Activated CD8-positive, alpha-beta T cell treated with anti-CD3 and anti-CD28 coated beads for 36 hours (primary cell): Measurements from ENCODE around the gene TRPM3. TPM values are rescaled to one million over a fixed set of nuclear protein-coding genes. Genes with fewer than 3 reads are reported as not detected.

Experiments used
- ATAC-seq: fragments of 200-7000 bp; cut with Tn5 transposase; one replicate; pipeline ENCODE4 v1.10.0; 2021; ENCODE audit warnings: mild to moderate bottlenecking, moderate library complexity
- CTCF ChIA-PET: fragments of 350-600 bp; sonication (Branson Sonifier 250); formaldehyde crosslinking; loops from one replicate; lab custom pipeline; 2021; ENCODE audit warnings: antibody characterized with exemption; lab: Charles Lee
- POLR2A ChIA-PET: fragments of 350-600 bp; sonication (Branson Sonifier 250); formaldehyde crosslinking; loops from one replicate; lab custom pipeline; 2021; ENCODE audit warnings: antibody characterized with exemption; lab: Charles Lee
- DNase-seq: peaks from one replicate; pipeline ENCODE4 v3.0.0-alpha.2; 2020
- H3K27ac Mint-ChIP-seq: one replicate; pipeline ENCODE4 v1.8.0; 2021; ENCODE audit warnings: mild to moderate bottlenecking, mixed read lengths
- H3K27me3 Mint-ChIP-seq: one replicate; pipeline ENCODE4 v1.8.0; 2021; ENCODE audit warnings: mixed read lengths
- H3K36me3 Mint-ChIP-seq: one replicate; pipeline ENCODE4 v1.8.0; 2021; ENCODE audit warnings: low read depth, mixed read lengths
- H3K4me1 Mint-ChIP-seq: one replicate; pipeline ENCODE4 v1.8.0; 2021; ENCODE audit warnings: low read depth, mixed read lengths
- H3K4me3 Mint-ChIP-seq: one replicate; pipeline ENCODE4 v1.8.0; 2021; ENCODE audit warnings: mild to moderate bottlenecking, moderate library complexity, mixed read lengths
- H3K9me3 Mint-ChIP-seq: one replicate; pipeline ENCODE4 v1.8.0; 2021; ENCODE audit warnings: mixed read lengths
- CTCF ChIP-seq: fragments of 200-600 bp; IDR thresholded peaks from one replicate; pipeline ENCODE4 v1.8.0; 2022; ENCODE audit warnings: antibody characterized with exemption, mild to moderate bottlenecking
- intact Hi-C: fragments of 100-400 bp; cut with micrococcal nuclease; formaldehyde crosslinking; loops from one replicate; pipeline ENCODE4 v1.10.0; 2022
- total RNA-seq, 2 experiments: library from RNA; stranded (reverse); gene quantifications; one replicate each; pipeline ENCODE4 v1.2.3, GENCODE V29; 2021

Gene TRPM3
- total RNA-seq, 2 experiments from 2014 or later, result not detected

DNA sequence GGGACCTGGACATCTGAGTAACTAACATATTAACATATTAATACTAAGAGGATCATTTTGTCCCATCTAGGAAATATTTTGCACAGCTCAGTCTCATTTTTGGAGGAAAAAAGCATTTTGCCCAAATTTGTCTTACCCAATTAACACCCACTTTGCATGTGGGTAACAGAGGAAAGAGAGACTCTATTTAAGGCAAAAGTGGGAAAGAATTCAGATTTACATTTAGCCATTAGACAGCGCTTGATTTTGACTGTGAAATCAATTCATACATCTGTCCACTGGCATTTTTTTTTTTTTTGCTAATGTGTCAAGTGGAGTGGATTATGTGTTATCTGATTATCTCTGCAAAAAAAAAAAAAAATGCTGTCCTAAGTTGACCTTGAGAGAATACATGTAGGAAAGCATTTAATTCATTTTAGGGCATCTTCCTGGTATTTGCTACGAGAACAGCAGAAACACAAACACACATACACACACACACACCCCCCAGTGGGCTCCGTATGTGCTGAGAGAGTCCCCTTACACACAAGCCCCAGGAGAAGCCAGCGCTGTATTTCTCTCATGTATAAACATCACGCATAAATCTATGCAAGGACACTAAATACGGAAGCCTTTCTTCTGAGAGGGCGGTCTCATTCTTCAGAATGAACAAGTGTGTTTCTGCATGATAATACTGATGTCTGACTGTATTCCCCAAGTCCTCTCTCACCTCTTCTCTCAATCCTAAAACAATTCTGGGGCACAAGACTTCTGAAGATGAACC, 505.0 kb downstream of the TRPM3 start:
- Mint-ChIP-seq H3K27ac (no peak overlapping the region), H3K4me3 (no peak overlapping the region), H3K4me1 (no peaks in the 10 kb centered on the region), H3K9me3 (no peaks in the 10 kb centered on the region), H3K27me3 (peaks cover 1% of the 10 kb centered on the region), H3K36me3 (no peaks in the 10 kb centered on the region)
- intact Hi-C loops, result loop anchor here (5.0 kb wide), 1 partner anchor 51 kb away; no protein-coding TSS in a partner anchor
- TF ChIP-seq CTCF, result no peak
- ATAC-seq, result no peak
- CTCF ChIA-PET, result interaction anchor here (1.3 to 5.0 kb wide), 3 partner anchors 12 to 24 kb away, joined by 6 to 25 read pairs (median 12); no protein-coding TSS in a partner anchor
- POLR2A ChIA-PET, result no interaction called here
- no peak for DNase-seq

DNA sequence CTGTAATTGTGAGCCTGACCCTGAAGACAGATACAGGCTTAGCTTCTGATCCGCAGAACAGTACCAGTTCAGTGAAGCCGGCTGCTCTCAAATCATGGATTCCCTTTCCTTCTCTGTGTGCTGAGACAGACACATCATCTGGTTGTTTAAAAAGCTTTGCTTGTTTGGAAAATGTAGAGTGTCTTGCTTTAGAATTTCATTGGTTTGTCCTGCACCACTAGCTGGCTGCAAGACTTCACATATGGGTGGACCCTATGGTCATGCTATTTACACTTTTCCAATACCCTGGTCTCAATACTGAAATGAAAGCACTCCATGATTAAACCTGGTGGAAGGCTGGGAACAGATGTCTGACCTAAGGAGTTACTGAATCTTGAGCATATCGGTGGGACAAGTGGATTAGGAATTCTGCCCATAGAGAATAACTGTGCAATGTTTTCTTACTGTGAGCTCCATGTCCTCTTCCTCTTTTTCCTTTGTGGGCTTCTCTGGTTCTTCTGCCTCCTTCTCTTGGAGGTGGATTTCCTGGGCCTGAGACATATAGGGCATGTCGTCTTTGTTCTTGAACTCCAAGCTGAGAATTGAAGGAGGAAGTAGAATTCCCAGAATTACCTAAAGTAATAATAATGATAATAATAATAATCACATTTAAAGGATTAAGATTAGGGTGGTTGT, 505.8 kb downstream of the TRPM3 start:
- Mint-ChIP-seq H3K27ac (no peak overlapping the region), H3K27me3 (peaks cover 1% of the 10 kb centered on the region), H3K4me1 (no peaks in the 10 kb centered on the region), H3K4me3 (no peak overlapping the region), H3K36me3 (no peaks in the 10 kb centered on the region), H3K9me3 (no peaks in the 10 kb centered on the region)
- intact Hi-C loops, result loop anchor here (5.0 kb wide), 1 partner anchor 52 kb away; no protein-coding TSS in a partner anchor
- TF ChIP-seq CTCF, result no peak
- ATAC-seq (no peak), DNase-seq (no peak)
- POLR2A ChIA-PET, result no interaction called here
- CTCF ChIA-PET, result interaction anchor here (1.2 to 5.0 kb wide), 4 partner anchors 13 to 276 kb away, joined by 3 to 25 read pairs (median 9); no protein-coding TSS in a partner anchor

DNA sequence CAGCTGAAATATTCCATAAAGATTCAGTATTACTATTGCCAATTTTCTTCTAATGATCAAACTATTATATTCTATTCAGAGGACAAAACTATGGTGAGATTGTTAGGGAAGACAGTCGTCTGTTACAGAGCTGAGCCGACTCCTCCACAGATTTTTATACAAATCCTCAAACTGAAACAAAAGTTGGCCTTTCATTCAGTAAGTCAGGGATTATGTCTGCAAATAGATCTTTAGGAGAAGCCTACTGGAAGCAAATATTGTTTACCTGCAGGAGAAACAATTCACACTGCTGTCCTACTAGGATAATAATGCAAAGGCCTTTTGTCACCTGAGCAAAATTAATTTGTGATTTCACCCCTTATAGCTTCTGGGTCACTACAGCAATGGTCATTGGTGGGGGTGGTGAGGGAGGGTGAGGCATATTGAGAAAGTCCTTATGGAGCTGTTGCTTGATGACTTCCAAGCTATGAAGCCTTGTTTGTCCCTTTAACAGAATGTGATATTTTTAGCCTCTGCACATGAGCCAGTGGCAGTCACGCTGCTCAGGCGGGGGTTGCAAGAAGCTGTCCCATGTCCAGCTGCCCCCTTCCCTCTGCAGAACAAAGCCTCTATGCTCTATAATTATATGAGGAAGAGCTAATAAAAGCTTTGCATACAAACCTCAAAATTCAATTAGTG, 506.5 kb downstream of the TRPM3 start:
- no peaks in the 10 kb centered on the region for H3K4me1 Mint-ChIP-seq
- ChIA-PET CTCF (interaction anchor here (1.2 to 5.0 kb wide), 4 partner anchors 13 to 275 kb away, joined by 3 to 25 read pairs (median 9); no protein-coding TSS in a partner anchor), POLR2A (no interaction called here)
- H3K36me3 Mint-ChIP-seq, result no peaks in the 10 kb centered on the region
- no peak overlapping the region for H3K27ac Mint-ChIP-seq
- ATAC-seq, result no peak
- intact Hi-C loops, result loop anchor here (5.0 kb wide), 1 partner anchor 52 kb away; no protein-coding TSS in a partner anchor
- no peak overlapping the region for H3K4me3 Mint-ChIP-seq
- no peaks in the 10 kb centered on the region for H3K9me3 Mint-ChIP-seq
- TF ChIP-seq CTCF, result no peak
- no peak for DNase-seq
- H3K27me3 Mint-ChIP-seq, result peaks cover 1% of the 10 kb centered on the region

GRCh38 chr9:70613024-70613768, 508.2 kb downstream of the TRPM3 start:
- DNase-seq (no peak), ATAC-seq (no peak)
- H3K4me1 Mint-ChIP-seq, result no peaks in the 10 kb centered on the region
- peaks cover 1% of the 10 kb centered on the region for H3K27me3 Mint-ChIP-seq
- POLR2A ChIA-PET, result interaction anchor here (0.6 to 0.9 kb wide), 2 partner anchors 13 to 194 kb away, joined by 3 read pairs; no protein-coding TSS in a partner anchor
- intact Hi-C loops, result no loop called here
- no peak overlapping the region for H3K4me3 Mint-ChIP-seq
- no peak for TF ChIP-seq CTCF
- H3K36me3 Mint-ChIP-seq, result no peaks in the 10 kb centered on the region
- CTCF ChIA-PET, result interaction anchor here (0.6 to 5.0 kb wide), 5 partner anchors 11 to 60 kb away, joined by 3 to 25 read pairs (median 4); no protein-coding TSS in a partner anchor
- no peaks in the 10 kb centered on the region for H3K9me3 Mint-ChIP-seq
- H3K27ac Mint-ChIP-seq, result no peak overlapping the region
